Transverse colon (tissue), 4 donors: ENCODE results near the gene SLMAP. TPM values are rescaled to one million over a fixed set of nuclear protein-coding genes. Genes with fewer than 3 reads are reported as not detected.

Experiments used
- DNase-seq: peaks from one replicate; pipeline ENCODE4 v3.0.0-alpha.2; 2019
- H3K27ac ChIP-seq, 4 donors: fragments of 200-600 bp; sonication (generic); 2 replicates each; pipeline ENCODE4 v1.5.1; 2016 to 2018; ENCODE audit warnings: inconsistent platforms in 4 of 4
- H3K27me3 ChIP-seq: fragments of 200-600 bp; sonication (generic); 2 replicates; pipeline ENCODE4 v1.5.1; 2017; ENCODE audit warnings: inconsistent platforms
- H3K36me3 ChIP-seq, 4 donors: fragments of 200-600 bp; sonication (generic); 2 replicates each; pipeline ENCODE4 v1.5.1; 2017 to 2019; ENCODE audit warnings: inconsistent platforms in 4 of 4
- H3K4me1 ChIP-seq, 4 donors: fragments of 200-600 bp; sonication (generic); 2 replicates each; pipeline ENCODE4 v1.5.1; 2017 to 2020; ENCODE audit warnings: inconsistent platforms in 4 of 4
- H3K4me3 ChIP-seq, 4 donors: fragments of 200-600 bp; sonication (generic); 1 replicate in 1 of 4; 2 replicates in 3 of 4; pipeline versions ENCODE4 v1.5.1 to v1.6.1; 2017 to 2019; ENCODE audit warnings: inconsistent platforms in 4 of 4
- H3K9me3 ChIP-seq, 2 donors: fragments of 200-600 bp; sonication (generic); 2 replicates each; pipeline ENCODE4 v1.5.1; 2017 to 2019; ENCODE audit warnings: inconsistent platforms in 2 of 2
- CTCF ChIP-seq, 5 experiments: fragments of 200-600 bp in 3 of 5; fragments of 450-650 bp in 2 of 5; sonication (generic) in 3 of 5; IDR thresholded peaks; 1 replicate in 2 of 5; 2 replicates in 3 of 5; pipeline ENCODE4 v1.5.1; 2016 to 2017; ENCODE audit warnings: antibody characterized with exemption in 5 of 5, inconsistent platforms in 3 of 5, mild to moderate bottlenecking in 2 of 5, moderate library complexity in 1 of 5
- EP300 ChIP-seq: sonication (generic); formaldehyde crosslinking; IDR thresholded peaks from one replicate; pipeline ENCODE4 v1.6.1; 2017; ENCODE audit warnings: antibody characterized with exemption, low read depth
- POLR2A ChIP-seq: fragments of 450-650 bp; IDR thresholded peaks from one replicate; pipeline ENCODE4 v1.6.1; 2016; ENCODE audit warnings: antibody characterized with exemption, mild to moderate bottlenecking, moderate library complexity
- POLR2AphosphoS5 ChIP-seq, 3 donors: sonication (generic); formaldehyde crosslinking; IDR thresholded peaks; one replicate each; pipeline ENCODE4 v1.6.1; 2016; ENCODE audit warnings: antibody characterized with exemption in 3 of 3
- whole genome bisulfite sequencing, 2 donors: methylation state at CpG; one replicate each; pipeline ENCODE4 v1.1.5; 2018; ENCODE audit warnings: low coverage in 1 of 2; 5-methylcytosine and 5-hydroxymethylcytosine counted together
- in situ Hi-C, 4 donors: fragments of 200-750 bp; cut with MboI; loops; one replicate each; pipeline versions ENCODE4 v1.15.0 to v1.15.1; 2017; ENCODE audit warnings: low sequenced_read_pairs in 3 of 4, low pct_ligation_motif_present in 1 of 4, low pct_unique_long_range_greater_than_20kb in 1 of 4
- intact Hi-C: fragments of 100-400 bp; cut with DNase I; formaldehyde crosslinking; loops from one replicate; pipeline ENCODE4 v1.15.1; 2023; ENCODE audit warnings: low total_unique reads
- total RNA-seq, 4 donors: library from RNA; depleted of rRNA; stranded (reverse); fragments of >200 nt; gene quantifications; one replicate each; pipeline ENCODE4 v1.1.0, GENCODE V29; 2016

The SLMAP gene
- total RNA-seq, 4 donors from 2014 or later, result 111 to 162 (median 119) TPM

GRCh38 chr3:57974796-57975388 lies 218.8 kb downstream of the SLMAP start:
- Histone ChIP-seq H3K27ac (peak overlapping the region; percentile 82 to 91 (median 86)), H3K4me1 (peaks cover 7 to 96% (median 69%) of the 10 kb centered on the region in 4 donors), H3K27me3 (no peaks in the 10 kb centered on the region), H3K9me3 (no peaks in the 10 kb centered on the region), H3K4me3 (no peak overlapping the region), H3K36me3 (no peaks in the 10 kb centered on the region)
- TF ChIP-seq CTCF (IDR thresholded peaks at IDR 0.05) (no peak), POLR2AphosphoS5 (IDR thresholded peaks at IDR 0.05) (peak; percentile 21 to 60 (median 31))
- intact Hi-C loops, result no loop called here
- DNase-seq, result no peak
- 36 to 41% methylated on average over 5 to 6 of the region's 6 CpGs for WGBS, 2 donors
- in situ Hi-C loops, result no loop called here

GRCh38 chr3:57977818-57978235 lies 221.7 kb downstream of the SLMAP start:
- in situ Hi-C loops, result no loop called here
- Histone ChIP-seq H3K27ac (peak overlapping the region; percentile 74 to 91 (median 78)), H3K27me3 (no peaks in the 10 kb centered on the region), H3K9me3 (no peaks in the 10 kb centered on the region), H3K4me3 (no peak overlapping the region), H3K36me3 (no peaks in the 10 kb centered on the region), H3K4me1 (peaks cover 3 to 82% (median 47%) of the 10 kb centered on the region in 4 donors)
- TF ChIP-seq POLR2A, result no peak
- no peak for TF ChIP-seq EP300
- peak in 1 of 3 donors; percentile 39 for TF ChIP-seq POLR2AphosphoS5 (IDR thresholded peaks at IDR 0.05)
- TF ChIP-seq CTCF (IDR thresholded peaks at IDR 0.05), result peak in 2 of 5 experiments; percentile 56 to 70
- intact Hi-C loops, result no loop called here
- 13 to 23% methylated on average over 1 to 4 of the region's 4 CpGs for WGBS, 2 donors
- DNase-seq, result peak; percentile 80

- 50 to 83% methylated on average over 3 to 8 of the region's 8 CpGs for WGBS, 2 donors
- Histone ChIP-seq H3K27me3 (no peaks in the 10 kb centered on the region), H3K36me3 (no peaks in the 10 kb centered on the region), H3K4me1 (peaks cover 6 to 82% (median 47%) of the 10 kb centered on the region in 4 donors), H3K9me3 (no peaks in the 10 kb centered on the region), H3K4me3 (no peak overlapping the region), H3K27ac (peak overlapping the region; percentile 74 to 91 (median 78))
- in situ Hi-C loops (no loop called here), intact Hi-C loops (no loop called here)
- peak; percentile 78 for DNase-seq
- TF ChIP-seq EP300 (no peak), POLR2A (no peak), CTCF (IDR thresholded peaks at IDR 0.05) (no peak), POLR2AphosphoS5 (IDR thresholded peaks at IDR 0.05) (no peak)
Observed at GRCh38 chr3:57978316-57978715, 222.2 kb downstream of the SLMAP start.

Other genes with a start within 250 kb of the SLMAP start
- gene DNAH12, start 212.0 kb upstream of the SLMAP start, total RNA-seq, result not detected
- gene PDE12, start 200.0 kb upstream of the SLMAP start, total RNA-seq, result 10 to 100 TPM in 3 of 4 donors, 1 to 10 TPM in 1; 4.2 to 34.8 (median 19.3) TPM
- 100 to 1,000 TPM in 2 of 4 donors, 10 to 100 TPM in 2; 89.6 to 109 (median 98.2) TPM for gene ARF4, start 159.0 kb upstream of the SLMAP start, total RNA-seq
- gene DENND6A, start 63.2 kb upstream of the SLMAP start, total RNA-seq, result 10 to 100 TPM in 3 of 4 donors, 1 to 10 TPM in 1; 9.4 to 29.7 (median 18.9) TPM